Endothelial cell (in vitro differentiated cells): ENCODE data around the gene PDLIM7. TPM values are rescaled to one million over a fixed set of nuclear protein-coding genes. Genes with fewer than 3 reads are reported as not detected.

Experiments
- DNase-seq: peaks from one replicate; pipeline ENCODE4 v3.0.0; 2021; ENCODE audit warnings: low spot score
- H3K27ac Mint-ChIP-seq: one replicate; pipeline ENCODE4 v1.8.0; 2021; ENCODE audit warnings: mixed read lengths, inconsistent platforms; ENCODE audit not compliant: unreplicated experiment
- H3K27me3 Mint-ChIP-seq: one replicate; pipeline ENCODE4 v1.8.0; 2021; ENCODE audit warnings: mild to moderate bottlenecking, moderate library complexity, mixed read lengths, inconsistent platforms; ENCODE audit not compliant: unreplicated experiment
- H3K36me3 Mint-ChIP-seq: one replicate; pipeline ENCODE4 v1.8.0; 2021; ENCODE audit warnings: mild to moderate bottlenecking, low read depth, mixed read lengths, inconsistent platforms; ENCODE audit not compliant: unreplicated experiment
- H3K4me1 Mint-ChIP-seq: one replicate; pipeline ENCODE4 v1.8.0; 2021; ENCODE audit warnings: mild to moderate bottlenecking, mixed read lengths, inconsistent platforms; ENCODE audit not compliant: unreplicated experiment
- H3K4me3 Mint-ChIP-seq: one replicate; pipeline ENCODE4 v1.8.0; 2021; ENCODE audit warnings: mild to moderate bottlenecking, mixed read lengths, inconsistent platforms; ENCODE audit not compliant: unreplicated experiment
- H3K9me3 Mint-ChIP-seq: one replicate; pipeline ENCODE4 v1.8.0; 2021; ENCODE audit warnings: mixed read lengths, inconsistent platforms; ENCODE audit not compliant: unreplicated experiment
- CTCF ChIP-seq: fragments of 200-600 bp; sonication (generic); IDR thresholded peaks from one replicate; pipeline ENCODE4 v1.5.0; 2021; ENCODE audit warnings: antibody characterized with exemption; ENCODE audit not compliant: unreplicated experiment
- total RNA-seq: library from RNA; stranded (reverse); fragmentation: NEBNext Ultra II Directional; extraction: Animal tissue kit (Norgen Biotek cat#: 25700); gene quantifications from one replicate; pipeline ENCODE4 v1.2.1, GENCODE V29; 2021; ENCODE audit not compliant: unreplicated experiment

PDLIM7 gene
- total RNA-seq, 1 donor from 2014 or later = 238 TPM

- DNase-seq = no peak
- peak overlapping the region; percentile 13 for H3K27ac Mint-ChIP-seq
- peaks cover 10% of the 10 kb centered on the region for H3K4me1 Mint-ChIP-seq
- TF ChIP-seq CTCF = no peak
- peaks cover 26% of the 10 kb centered on the region for H3K27me3 Mint-ChIP-seq
- H3K36me3 Mint-ChIP-seq = peaks cover 7% of the 10 kb centered on the region
- no peak overlapping the region for H3K4me3 Mint-ChIP-seq
- H3K9me3 Mint-ChIP-seq = no peaks in the 10 kb centered on the region
These were observed 46.6 kb downstream of the PDLIM7 start for GRCh38 chr5:177450667-177451424.

DNA sequence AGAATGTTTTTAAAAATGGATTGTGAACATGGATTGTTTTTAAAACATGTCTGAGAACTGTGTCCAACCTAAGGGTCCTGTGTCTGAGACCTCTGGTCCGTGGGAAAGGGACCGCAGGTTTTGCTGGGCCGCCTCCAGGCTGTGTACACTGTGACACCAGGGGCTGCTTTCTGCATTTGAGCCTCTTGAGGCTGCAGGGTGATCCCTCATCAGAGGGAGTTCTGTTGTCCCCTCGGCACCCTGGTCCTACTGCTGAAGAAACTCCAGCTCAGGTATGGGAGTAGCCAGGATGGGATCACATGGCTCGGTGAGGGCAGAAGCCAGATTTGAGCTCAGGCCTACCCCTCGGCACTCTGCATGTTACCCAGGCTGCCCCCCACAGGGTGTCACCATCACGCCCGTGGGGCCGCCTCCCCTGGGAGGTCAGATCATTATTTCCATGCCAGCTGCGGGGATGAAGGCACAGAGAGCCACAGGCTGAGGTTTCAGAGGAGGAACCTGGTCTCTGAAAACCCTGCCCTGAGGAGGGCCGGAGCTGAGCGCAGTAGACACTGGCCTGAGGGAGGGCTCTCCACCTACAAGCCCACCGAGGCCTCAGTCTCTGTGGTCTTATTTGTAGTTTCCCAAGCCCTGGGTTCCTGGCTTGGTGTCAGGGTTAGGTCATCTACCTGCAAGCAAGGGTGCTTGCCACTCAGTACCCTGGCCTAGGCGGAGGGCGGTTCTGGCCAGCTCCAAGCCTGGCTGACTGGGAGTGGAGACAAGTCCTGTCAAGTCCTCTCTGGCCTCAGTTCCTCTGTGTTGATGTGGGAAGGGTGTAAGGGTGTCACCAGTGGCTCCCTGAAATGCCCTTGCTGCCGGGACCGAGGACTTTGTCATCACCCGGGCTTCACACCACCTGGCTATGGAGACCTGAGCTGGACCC lies 48.0 kb downstream of the PDLIM7 start:
- no peak for DNase-seq
- Mint-ChIP-seq H3K4me3 (no peak overlapping the region), H3K27ac (no peak overlapping the region), H3K36me3 (peaks cover 7% of the 10 kb centered on the region), H3K27me3 (peaks cover 36% of the 10 kb centered on the region), H3K9me3 (no peaks in the 10 kb centered on the region), H3K4me1 (peaks cover 12% of the 10 kb centered on the region)
- TF ChIP-seq CTCF = no peak

- Mint-ChIP-seq H3K27me3 (peaks cover 34% of the 10 kb centered on the region), H3K27ac (peak overlapping the region; percentile 37), H3K4me3 (peak overlapping the region; percentile 75), H3K4me1 (peaks cover 12% of the 10 kb centered on the region), H3K36me3 (peaks cover 7% of the 10 kb centered on the region), H3K9me3 (no peaks in the 10 kb centered on the region)
- no peak for DNase-seq
- TF ChIP-seq CTCF = no peak
These were observed 49.0 kb downstream of the PDLIM7 start for GRCh38 chr5:177448244-177448950.

DNA sequence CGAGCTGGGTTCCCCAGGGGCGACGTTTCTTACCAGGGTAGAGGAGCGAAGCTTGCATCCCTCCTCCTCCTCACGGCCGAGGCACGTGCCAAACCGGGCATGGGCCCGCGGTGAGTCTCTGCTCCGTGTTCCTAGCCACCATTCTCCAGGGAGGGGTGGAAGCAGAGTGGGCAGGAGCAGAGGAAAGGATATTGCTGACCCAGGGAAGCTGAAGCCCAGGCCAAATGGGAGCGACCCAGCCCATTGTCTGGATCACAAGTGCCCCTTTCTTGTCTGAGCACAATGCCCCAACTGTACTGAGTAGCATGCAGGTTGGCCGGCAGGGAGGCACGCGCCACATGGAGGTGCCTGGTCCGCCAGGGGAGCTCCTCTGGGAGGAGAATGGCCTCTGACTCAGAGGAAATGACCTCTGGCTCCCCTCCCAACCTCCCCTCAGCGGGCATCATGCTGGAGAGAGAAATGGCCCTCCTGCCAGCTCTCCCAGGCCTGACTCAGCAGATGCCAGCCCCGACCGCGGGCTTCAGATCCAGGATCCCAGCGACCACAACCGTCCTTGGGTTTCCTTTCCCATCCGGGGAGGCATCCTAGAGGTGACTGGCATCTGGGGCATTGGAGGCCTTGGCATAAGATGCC lies 49.7 kb downstream of the PDLIM7 start:
- peaks cover 31% of the 10 kb centered on the region for H3K27me3 Mint-ChIP-seq
- H3K36me3 Mint-ChIP-seq = peaks cover 7% of the 10 kb centered on the region
- no peaks in the 10 kb centered on the region for H3K9me3 Mint-ChIP-seq
- peak; percentile 41 for DNase-seq
- peaks cover 12% of the 10 kb centered on the region for H3K4me1 Mint-ChIP-seq
- H3K27ac Mint-ChIP-seq = no peak overlapping the region
- TF ChIP-seq CTCF = no peak
- H3K4me3 Mint-ChIP-seq = peak overlapping the region; percentile 42
